ENCODE results near the gene OARD1.

Gene OARD1

DNA sequence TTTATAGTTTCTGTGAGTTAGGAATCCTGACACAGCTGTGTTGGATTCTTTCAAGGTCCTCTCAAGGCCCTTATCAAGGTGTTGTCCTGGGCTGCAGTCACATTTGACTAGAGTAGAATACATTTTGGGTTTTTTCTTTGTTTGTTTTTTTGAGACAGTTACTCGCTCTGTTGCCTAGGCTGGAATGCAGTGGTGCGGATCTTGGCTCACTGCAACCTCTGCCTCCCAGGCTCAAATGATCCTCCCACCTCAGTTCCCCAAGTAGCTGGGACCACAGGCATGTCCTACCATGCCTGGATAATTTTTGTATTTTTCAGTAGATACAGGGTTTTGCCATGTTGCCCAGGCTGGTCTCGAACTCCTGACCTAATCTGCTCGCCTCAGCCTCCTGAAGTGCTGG lies 16.3 kb upstream of the OARD1 start:
- Mint-ChIP-seq H3K36me3 (ENCODE audit: insufficient read depth) (peaks cover 89% of the 10 kb centered on the region), H3K4me1 (ENCODE audit: low read depth in 2 of 2) (peaks cover 4% of the 10 kb centered on the region in 2 donors), H3K27me3 (no peaks in the 10 kb centered on the region), H3K27ac (no peak overlapping the region), H3K9me3 (no peaks in the 10 kb centered on the region), H3K4me3 (no peak overlapping the region)
- ATAC-seq (replicated peaks) (no peak), DNase-seq (no peak)

DNA sequence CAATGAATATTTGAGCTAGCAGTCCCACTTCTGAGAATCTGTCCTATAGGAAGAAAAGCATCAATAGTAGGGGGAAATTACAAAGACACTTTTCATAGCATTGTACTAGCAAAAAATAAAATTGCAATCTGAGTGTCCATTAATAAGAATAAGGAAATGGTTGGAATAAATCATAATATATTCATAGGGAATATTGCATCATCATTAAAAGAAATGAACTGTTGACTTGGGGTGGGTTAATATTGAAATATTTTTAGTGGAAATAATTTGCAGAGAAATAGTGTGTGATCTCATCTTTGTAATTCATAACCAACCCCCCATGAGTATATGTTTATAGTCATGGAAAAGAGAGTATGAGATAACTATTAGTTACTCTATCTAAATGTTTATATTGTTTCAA lies 13.0 kb upstream of the OARD1 start:
- no peak overlapping the region for H3K27ac Mint-ChIP-seq
- H3K4me3 Mint-ChIP-seq: no peak overlapping the region
- DNase-seq (no peak), ATAC-seq (replicated peaks) (no peak)
- peaks cover 21 to 33% of the 10 kb centered on the region in 2 donors for H3K4me1 Mint-ChIP-seq (ENCODE audit: low read depth in 2 of 2)
- no peaks in the 10 kb centered on the region for H3K9me3 Mint-ChIP-seq
- H3K36me3 Mint-ChIP-seq (ENCODE audit: insufficient read depth): peaks cover 73% of the 10 kb centered on the region
- no peaks in the 10 kb centered on the region for H3K27me3 Mint-ChIP-seq

DNA sequence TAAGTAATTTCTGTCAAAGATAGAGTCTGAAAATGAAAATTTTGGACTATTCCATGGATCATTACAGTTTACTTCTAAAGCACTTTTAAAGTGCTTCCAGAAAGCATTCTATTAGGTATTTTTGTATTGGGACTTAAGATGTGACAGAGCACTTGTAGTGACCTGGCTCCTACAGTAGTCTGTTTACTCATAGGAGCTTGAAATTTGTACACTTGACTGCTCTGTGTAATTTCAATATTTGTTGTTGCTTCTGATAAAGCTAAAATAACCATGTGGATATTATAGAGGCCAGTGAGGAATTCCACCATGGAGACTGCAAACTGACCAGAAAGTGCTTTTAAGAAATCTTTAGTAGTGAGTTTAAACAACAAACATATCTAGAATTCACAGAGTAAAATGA lies 10.9 kb upstream of the OARD1 start:
- Mint-ChIP-seq H3K36me3 (ENCODE audit: insufficient read depth) (peaks cover 66% of the 10 kb centered on the region), H3K27ac (peak overlapping the region in 1 of 2 donors; percentile 83)
- ATAC-seq (replicated peaks): no peak

DNA sequence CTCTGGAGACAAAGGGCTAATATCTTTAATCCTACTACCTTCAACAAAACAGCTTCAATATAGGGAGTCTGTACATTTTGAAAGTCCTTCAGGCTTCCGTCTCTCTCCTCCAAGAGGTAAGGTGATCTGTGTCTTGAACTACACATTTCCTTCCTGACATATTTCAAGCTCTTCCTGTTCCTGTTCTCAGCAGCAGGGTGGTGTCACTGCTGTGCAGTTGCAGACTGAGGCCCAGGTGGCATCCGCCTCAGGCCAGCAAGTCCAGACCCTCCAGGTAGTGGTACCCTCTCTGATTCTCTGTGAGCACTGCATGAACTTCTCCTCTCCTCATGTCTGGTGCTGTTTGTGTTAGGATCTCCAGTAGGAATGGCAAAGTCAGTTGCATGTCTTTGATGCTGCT lies 8.5 kb upstream of the OARD1 start:
- peaks cover 25 to 43% of the 10 kb centered on the region in 2 donors for H3K4me1 Mint-ChIP-seq (ENCODE audit: low read depth in 2 of 2)

More for the DNA sequence above, 10.9 kb upstream of the OARD1 start:
- Mint-ChIP-seq H3K4me3 (no peak overlapping the region), H3K27me3 (no peaks in the 10 kb centered on the region), H3K9me3 (no peaks in the 10 kb centered on the region), H3K4me1 (ENCODE audit: low read depth in 2 of 2) (peaks cover 22 to 41% of the 10 kb centered on the region in 2 donors)
- DNase-seq: no peak

DNA sequence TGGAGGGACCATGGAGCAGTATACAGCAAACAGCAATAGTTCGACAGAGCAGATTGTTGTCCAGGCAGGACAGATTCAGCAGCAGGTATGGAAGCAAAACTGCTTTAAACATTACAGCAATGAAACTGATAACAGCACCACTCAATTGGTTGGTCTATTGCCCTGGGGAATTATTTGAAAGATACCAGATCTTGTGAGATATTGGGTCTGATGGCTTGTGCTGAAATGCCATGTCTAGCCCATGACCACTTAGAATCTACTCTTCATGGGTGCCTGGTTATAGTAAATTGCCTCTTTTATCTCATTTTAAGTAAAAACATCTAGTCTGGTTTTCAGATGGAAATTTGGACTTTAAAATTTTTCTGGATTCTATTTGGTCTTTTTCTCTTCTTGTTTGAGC lies 6.9 kb upstream of the OARD1 start:
- ATAC-seq (replicated peaks) (no peak), DNase-seq (no peak)
- no peaks in the 10 kb centered on the region for H3K9me3 Mint-ChIP-seq
- peaks cover 33% of the 10 kb centered on the region for H3K36me3 Mint-ChIP-seq (ENCODE audit: insufficient read depth)
- H3K4me1 Mint-ChIP-seq (ENCODE audit: low read depth in 2 of 2): peaks cover 37 to 59% of the 10 kb centered on the region in 2 donors
- H3K4me3 Mint-ChIP-seq: no peak overlapping the region
- peak overlapping the region in 1 of 2 donors; percentile 88 for H3K27ac Mint-ChIP-seq
- H3K27me3 Mint-ChIP-seq: no peaks in the 10 kb centered on the region

More for the DNA sequence above, 8.5 kb upstream of the OARD1 start:
- ATAC-seq (replicated peaks) (peak; percentile 86), DNase-seq (no peak)
- H3K4me3 Mint-ChIP-seq: peak overlapping the region; percentile 77
- peak overlapping the region; percentile 75 to 88 for H3K27ac Mint-ChIP-seq
- H3K36me3 Mint-ChIP-seq (ENCODE audit: insufficient read depth): peaks cover 44% of the 10 kb centered on the region
- H3K9me3 Mint-ChIP-seq: no peaks in the 10 kb centered on the region
- H3K27me3 Mint-ChIP-seq: no peaks in the 10 kb centered on the region

DNA sequence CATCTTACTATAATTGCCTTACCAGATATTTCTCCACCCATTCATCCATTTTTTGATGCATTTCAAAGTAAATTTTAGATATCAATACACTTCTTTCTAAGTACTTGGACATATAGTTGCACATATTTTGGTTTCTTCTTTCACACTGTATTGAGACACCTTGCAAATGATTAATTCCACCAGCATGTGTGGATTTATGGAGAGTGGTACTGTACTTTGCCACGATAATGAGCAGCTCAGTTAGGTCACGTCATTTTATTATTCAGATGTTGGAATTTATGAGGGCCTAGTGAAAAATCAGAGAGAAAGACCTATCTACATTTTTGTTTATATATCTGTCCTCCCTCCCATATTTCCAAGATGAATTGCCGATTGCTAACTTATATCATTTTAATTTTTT lies 5.9 kb upstream of the OARD1 start:
- Mint-ChIP-seq H3K36me3 (ENCODE audit: insufficient read depth) (peaks cover 33% of the 10 kb centered on the region), H3K4me3 (no peak overlapping the region), H3K27me3 (no peaks in the 10 kb centered on the region), H3K4me1 (ENCODE audit: low read depth in 2 of 2) (peaks cover 40 to 62% of the 10 kb centered on the region in 2 donors), H3K27ac (peak overlapping the region in 1 of 2 donors; percentile 5), H3K9me3 (no peaks in the 10 kb centered on the region)
- ATAC-seq (replicated peaks): no peak
- no peak for DNase-seq

DNA sequence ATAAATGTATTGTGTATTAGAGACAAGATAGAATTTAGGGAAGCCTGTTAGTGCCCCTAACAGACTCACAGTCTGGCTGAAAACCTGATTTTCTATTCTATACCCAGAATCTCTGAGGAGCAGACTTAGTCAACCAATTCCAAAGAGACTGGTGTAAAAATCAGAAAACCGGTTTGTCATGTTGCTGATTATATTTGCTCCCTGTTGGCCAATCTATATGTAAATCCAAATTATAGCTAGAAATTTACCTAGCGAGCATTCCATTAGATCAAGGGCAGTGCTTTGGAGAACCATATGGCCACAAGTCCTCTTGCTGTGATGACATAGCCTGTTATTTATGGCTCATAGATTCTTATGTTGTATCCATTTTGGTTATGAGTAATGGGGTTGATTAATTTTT lies 5.4 kb upstream of the OARD1 start:
- Mint-ChIP-seq H3K4me3 (no peak overlapping the region), H3K36me3 (ENCODE audit: insufficient read depth) (peaks cover 38% of the 10 kb centered on the region), H3K9me3 (no peaks in the 10 kb centered on the region), H3K4me1 (ENCODE audit: low read depth in 2 of 2) (peaks cover 39 to 57% of the 10 kb centered on the region in 2 donors), H3K27me3 (no peaks in the 10 kb centered on the region), H3K27ac (peak overlapping the region in 1 of 2 donors; percentile 5)
- no peak for ATAC-seq (replicated peaks)
- no peak for DNase-seq

DNA sequence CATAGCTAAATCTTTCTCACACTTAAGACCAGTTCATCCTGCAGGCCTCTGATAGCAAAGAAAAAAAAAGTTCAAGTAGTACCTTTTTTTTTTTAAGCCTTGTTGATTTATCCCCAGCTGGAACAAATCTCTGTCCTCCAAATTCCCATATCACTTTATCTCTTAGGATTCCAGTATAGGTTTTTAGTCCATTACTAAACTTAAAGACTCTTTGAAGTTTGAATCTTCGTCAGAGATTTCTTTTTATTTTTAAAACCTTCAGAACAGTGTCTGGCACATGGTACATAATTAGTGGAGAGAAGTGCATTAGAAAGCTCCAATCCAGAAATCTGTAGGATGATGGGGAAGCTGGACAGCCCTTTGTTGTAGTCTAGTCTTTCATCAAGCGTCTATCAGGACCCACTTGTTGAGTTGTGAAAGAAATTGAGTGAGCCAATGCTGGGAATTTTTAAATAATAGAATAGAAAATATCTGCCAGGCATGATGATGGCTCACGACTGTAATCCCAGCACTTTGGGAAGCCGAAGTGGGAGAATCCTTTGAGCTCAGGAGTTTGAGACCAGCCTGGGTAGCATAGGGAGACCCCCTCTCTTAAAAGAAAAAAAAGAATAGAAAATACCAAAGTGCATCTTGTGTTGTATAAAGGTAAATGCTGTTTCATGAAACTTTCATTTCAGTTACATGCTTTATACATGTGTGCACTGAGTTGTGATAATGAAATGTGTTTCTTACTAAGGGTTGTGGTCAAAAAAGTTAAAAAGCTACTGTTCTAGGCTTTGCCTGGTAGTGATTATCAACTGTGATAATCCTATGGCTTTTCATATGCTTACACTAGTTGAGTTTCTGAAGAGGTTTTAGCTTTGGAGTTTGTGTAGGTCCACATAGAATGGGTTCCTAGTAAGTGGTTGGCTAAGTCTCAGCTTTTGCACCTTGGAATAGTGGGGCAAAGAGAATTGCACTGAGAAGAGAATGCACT lies 3.8 kb upstream of the OARD1 start:
- Mint-ChIP-seq H3K36me3 (ENCODE audit: insufficient read depth) (peaks cover 39% of the 10 kb centered on the region), H3K4me3 (peak overlapping the region; percentile 93 to 94), H3K9me3 (no peaks in the 10 kb centered on the region), H3K27me3 (no peaks in the 10 kb centered on the region), H3K27ac (peak overlapping the region in 1 of 2 donors; percentile 95), H3K4me1 (ENCODE audit: low read depth in 2 of 2) (peaks cover 36 to 51% of the 10 kb centered on the region in 2 donors)
- no peak for ATAC-seq (replicated peaks)
- DNase-seq: no peak

DNA sequence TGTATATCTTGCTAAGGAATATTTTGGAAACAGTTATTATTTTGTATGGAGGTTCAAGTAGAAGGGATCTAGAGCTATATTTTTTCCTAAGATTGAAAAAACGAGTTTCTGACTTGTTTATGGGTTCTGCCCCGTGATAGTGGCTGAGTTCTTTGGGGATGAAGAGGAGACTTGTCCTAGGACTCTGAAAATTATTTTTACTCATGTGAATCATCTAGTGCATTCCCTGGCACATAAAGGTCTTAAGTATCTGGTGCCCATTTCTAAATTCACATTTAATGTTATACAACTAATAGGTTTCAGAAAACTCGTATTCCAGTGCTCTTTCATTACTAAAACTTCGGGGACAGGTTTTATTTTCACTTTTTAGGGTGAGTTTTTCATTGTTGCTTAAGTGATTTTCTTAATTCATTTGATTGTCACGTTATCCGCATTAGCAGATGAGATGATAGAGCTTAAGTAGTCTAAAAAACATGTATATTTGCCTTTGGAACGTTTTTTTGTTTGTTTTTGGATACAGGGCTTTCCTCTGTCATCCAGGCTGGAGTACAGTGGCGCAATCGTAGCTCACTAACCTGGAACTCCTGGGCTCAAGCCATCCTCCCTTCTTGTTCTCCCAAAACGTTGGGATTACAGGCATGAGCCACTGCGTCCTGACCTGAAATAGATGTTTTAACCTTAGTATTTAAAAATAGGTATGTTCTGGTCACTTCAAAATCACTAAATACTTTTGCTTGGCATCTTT lies 2.7 kb upstream of the OARD1 start:
- H3K36me3 Mint-ChIP-seq (ENCODE audit: insufficient read depth): peaks cover 33% of the 10 kb centered on the region
- H3K9me3 Mint-ChIP-seq: no peaks in the 10 kb centered on the region
- peak overlapping the region; percentile 93 to 94 for H3K4me3 Mint-ChIP-seq
- DNase-seq (no peak), ATAC-seq (replicated peaks) (no peak)
- H3K27ac Mint-ChIP-seq: peak overlapping the region; percentile 95
- no peaks in the 10 kb centered on the region for H3K27me3 Mint-ChIP-seq
- peaks cover 32 to 47% of the 10 kb centered on the region in 2 donors for H3K4me1 Mint-ChIP-seq (ENCODE audit: low read depth in 2 of 2)

DNA sequence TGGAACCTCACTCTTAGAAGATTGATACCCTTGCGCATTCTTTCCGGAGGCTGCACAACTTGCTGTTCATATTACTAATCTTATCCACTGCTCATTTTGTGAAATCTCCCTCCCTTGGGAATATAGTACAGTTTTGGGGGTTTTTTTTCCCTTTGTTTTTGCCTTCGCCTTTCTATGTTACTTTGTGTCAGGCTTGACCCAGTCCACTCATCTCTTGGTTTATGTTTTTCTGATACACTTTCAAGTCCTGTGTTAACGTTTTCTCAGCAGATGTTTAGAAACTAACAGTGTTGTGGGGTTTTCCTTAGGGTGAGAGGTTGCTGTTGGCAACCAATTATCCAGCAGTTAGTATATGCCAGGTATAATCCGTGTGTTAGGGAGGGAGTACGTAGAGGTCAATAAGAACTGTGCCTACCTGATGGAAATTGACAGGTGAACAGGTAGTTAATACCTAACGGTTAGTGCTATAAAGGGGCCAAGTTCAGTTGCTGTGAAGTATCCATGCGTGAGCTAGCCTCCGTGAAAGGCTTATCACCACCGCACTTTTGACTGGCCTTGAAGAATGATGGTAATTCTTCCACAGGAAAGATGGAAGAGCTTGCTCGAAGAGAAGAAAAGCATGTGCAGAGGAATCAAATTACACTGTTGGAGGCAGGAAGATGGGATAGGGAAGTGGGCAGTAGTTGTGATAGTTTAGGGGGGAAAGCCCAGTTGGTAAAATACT lies 2.0 kb upstream of the OARD1 start:
- H3K36me3 Mint-ChIP-seq (ENCODE audit: insufficient read depth): peaks cover 28% of the 10 kb centered on the region

DNA sequence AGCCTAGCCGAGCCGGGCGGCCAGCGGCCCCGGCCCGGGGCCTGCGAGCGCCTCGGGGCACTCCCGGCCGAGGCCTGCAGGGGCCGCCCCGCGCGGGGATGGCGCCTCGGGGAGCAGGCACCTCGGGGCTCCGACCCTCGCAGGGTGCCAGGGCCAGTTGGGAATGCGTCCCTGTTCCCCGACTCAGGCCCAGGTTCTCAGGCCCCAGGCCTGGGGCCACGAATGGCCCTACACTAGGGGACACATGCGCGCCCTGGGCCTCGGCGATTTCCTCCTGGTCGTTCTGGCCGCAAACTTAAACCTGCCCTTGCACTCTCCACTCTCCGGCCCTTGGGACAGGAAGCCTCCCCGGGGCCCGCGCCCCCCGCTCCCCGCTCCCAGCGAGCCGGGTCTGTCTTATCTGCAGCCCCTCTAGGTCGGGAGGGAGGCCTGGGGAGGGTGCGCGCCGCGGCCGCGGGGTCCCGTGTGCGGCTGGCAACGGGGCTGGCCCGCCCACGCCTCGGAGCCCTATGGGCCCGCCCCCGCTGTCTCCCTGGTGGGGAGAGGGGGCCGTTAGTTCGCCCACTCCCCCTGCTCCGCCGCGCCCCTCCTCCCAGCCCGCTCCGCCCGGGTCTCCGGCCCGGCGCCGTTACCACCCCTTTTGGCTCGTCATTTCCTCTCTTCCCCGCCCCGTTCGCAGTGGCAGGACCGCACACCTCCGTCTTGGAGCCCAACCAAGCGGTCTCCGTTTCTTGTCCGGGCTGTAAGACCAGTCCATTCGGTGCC lies 1.2 kb upstream of the OARD1 start:
- H3K4me3 Mint-ChIP-seq: peak overlapping the region; percentile 93 to 94
- ATAC-seq (replicated peaks): peak; percentile 12
- DNase-seq: peak; percentile 73 to 76 (median 74)
- H3K27ac Mint-ChIP-seq: peak overlapping the region; percentile 95
- peaks cover 32 to 37% of the 10 kb centered on the region in 2 donors for H3K4me1 Mint-ChIP-seq (ENCODE audit: low read depth in 2 of 2)
- peaks cover 27% of the 10 kb centered on the region for H3K36me3 Mint-ChIP-seq (ENCODE audit: insufficient read depth)
- H3K9me3 Mint-ChIP-seq: no peaks in the 10 kb centered on the region
- no peaks in the 10 kb centered on the region for H3K27me3 Mint-ChIP-seq

More for the DNA sequence above, 2.0 kb upstream of the OARD1 start:
- Mint-ChIP-seq H3K4me1 (ENCODE audit: low read depth in 2 of 2) (peaks cover 32 to 41% of the 10 kb centered on the region in 2 donors), H3K27me3 (no peaks in the 10 kb centered on the region), H3K27ac (peak overlapping the region; percentile 95), H3K4me3 (peak overlapping the region; percentile 93 to 94), H3K9me3 (no peaks in the 10 kb centered on the region)
- ATAC-seq (replicated peaks) (no peak), DNase-seq (peak in 2 of 3 experiments; percentile 3 to 16)

DNA sequence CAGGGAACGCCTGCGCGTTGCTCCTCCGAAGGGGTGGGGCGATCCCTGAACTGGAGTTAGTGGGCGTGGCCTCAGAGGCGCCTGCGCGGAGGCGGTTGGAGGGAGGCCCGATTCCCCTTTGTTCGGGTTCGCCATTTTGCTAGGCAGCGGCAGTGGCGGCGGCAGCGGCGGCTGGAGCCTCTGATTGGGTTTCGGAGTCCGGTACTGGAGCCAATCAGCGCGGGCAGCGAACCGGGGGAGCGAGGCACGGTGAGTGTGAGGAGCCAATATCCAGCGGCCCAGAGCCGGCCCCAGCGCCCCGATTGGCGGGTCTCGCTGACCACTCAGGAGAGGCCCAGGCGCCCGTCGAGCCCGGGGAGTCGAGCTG lies 663 bp upstream of the OARD1 start, which contains the start of gene NFYA:
Gene NFYA, plus strand, starts transcription at position 139 of the 367 bp plus-strand sequence. CDS start 6,116 bp downstream, outside the sequence.
- peaks cover 27% of the 10 kb centered on the region for H3K36me3 Mint-ChIP-seq (ENCODE audit: insufficient read depth)

More for the DNA sequence above, 663 bp upstream of the OARD1 start, which contains the start of gene NFYA:
- Mint-ChIP-seq H3K27ac (peak within 1 kb of the TSS; percentile 95), H3K4me3 (peak within 1 kb of the TSS; percentile 93 to 94), H3K9me3 (no peaks in the 10 kb centered on the region), H3K4me1 (ENCODE audit: low read depth in 2 of 2) (peaks cover 32 to 37% of the 10 kb centered on the region in 2 donors), H3K27me3 (no peaks in the 10 kb centered on the region)
- DNase-seq (peak in 1 of 3 experiments; percentile 100), ATAC-seq (replicated peaks) (peak; percentile 63)

All from effector memory CD8-positive, alpha-beta T cell (primary cell).